Adrenal gland (tissue), 5 donors: ENCODE results near the gene SAMHD1.

ENCODE experiments used
- CTCF ChIP-seq, 6 experiments: fragments of 450-650 bp in 4 of 6; fragments of 200-600 bp in 2 of 6; sonication (generic) in 1 of 6; IDR thresholded peaks; 1 replicate in 5 of 6; 2 replicates in 1 of 6; pipeline versions ENCODE4 v1.5.1 to v1.8.0; 2016 to 2021; ENCODE audit warnings: antibody characterized with exemption in 6 of 6, mild to moderate bottlenecking in 2 of 6, moderate library complexity in 1 of 6
- POLR2A ChIP-seq, 2 donors: fragments of 450-650 bp; IDR thresholded peaks; one replicate each; pipeline ENCODE4 v1.6.1; 2017; ENCODE audit warnings: antibody characterized with exemption in 2 of 2, mild to moderate bottlenecking in 2 of 2, moderate library complexity in 1 of 2
- donor health status: DM: no; HTN: no; CAD: no.

- TF ChIP-seq CTCF (IDR thresholded peaks at IDR 0.05): no peak
- TF ChIP-seq POLR2A (IDR thresholded peaks at IDR 0.05): no peak
These were observed 17.5 kb upstream of the SAMHD1 start for GRCh38 chr20:36969051-36969450.
